HG03159 (cell line): Measurements from ENCODE around the gene BCKDHA.
"Not testable (repeated sequence)": the region's sequence is repeated elsewhere in the genome, so short reads cannot be mapped to it uniquely, and the experiment has no call there.

Experiments used
- ATAC-seq: cut with Tn5 transposase; IDR thresholded peaks from one replicate; pipeline ENCODE4 v1.9.1; 2021; ENCODE audit warnings: mild to moderate bottlenecking, moderate library complexity; ENCODE audit not compliant: unreplicated experiment

BCKDHA gene

GRCh38 chr19:41424335-41425173 lies 26.9 kb downstream of the BCKDHA start:
- ATAC-seq, result no peak

- ATAC-seq, result no peak
Measured at GRCh38 chr19:41425174-41426115, 27.8 kb downstream of the BCKDHA start.

GRCh38 chr19:41426116-41426841 lies 28.7 kb downstream of the BCKDHA start:
- ATAC-seq, result no peak

- ATAC-seq, result no peak
Measured at GRCh38 chr19:41426952-41427646, 29.5 kb downstream of the BCKDHA start, which contains the start of gene B3GNT8. B3GNT8 (minus strand) TSS chr19:41427374; CDS start chr19:41426778, 596 bp downstream.

- no peak for ATAC-seq
Measured at GRCh38 chr19:41427647-41428480, 30.2 kb downstream of the BCKDHA start.

- no peak for ATAC-seq
Measured at GRCh38 chr19:41428481-41428859, 30.9 kb downstream of the BCKDHA start.

- ATAC-seq, result no peak
Measured at GRCh38 chr19:41430922-41431321, 33.3 kb downstream of the BCKDHA start.

- ATAC-seq, result no peak
Measured at GRCh38 chr19:41431426-41432386, 34.1 kb downstream of the BCKDHA start.

- ATAC-seq, result no peak
Measured at GRCh38 chr19:41433171-41433570, 35.6 kb downstream of the BCKDHA start.

GRCh38 chr19:41434450-41434849 lies 36.8 kb downstream of the BCKDHA start:
- ATAC-seq, result no peak

- not testable (repeated sequence) for ATAC-seq
Measured at GRCh38 chr19:41435376-41435775, 37.8 kb downstream of the BCKDHA start.

GRCh38 chr19:41435936-41436673 lies 38.5 kb downstream of the BCKDHA start:
- ATAC-seq, result no peak

- no peak for ATAC-seq
Measured at GRCh38 chr19:41436674-41436951, 39.0 kb downstream of the BCKDHA start.

GRCh38 chr19:41437944-41438574 lies 40.4 kb downstream of the BCKDHA start:
- ATAC-seq, result no peak

- peak; percentile 93 for ATAC-seq
Measured at GRCh38 chr19:41439441-41440222, 42.0 kb downstream of the BCKDHA start, which contains the start of gene DMAC2. DMAC2 (minus strand) TSS chr19:41439912; CDS start chr19:41439899, 13 bp downstream.

- ATAC-seq, result no peak
Measured at GRCh38 chr19:41441321-41441945, 43.8 kb downstream of the BCKDHA start.
